HG02938 (cell line): ENCODE results near the gene JUND.
A peak's percentile ranks its signal among the peaks of the same experiment; 100 is the strongest.
"Not testable (repeated sequence)": the region's sequence is repeated elsewhere in the genome, so short reads cannot be mapped to it uniquely, and the experiment has no call there.

ENCODE experiments used
- ATAC-seq: cut with Tn5 transposase; IDR thresholded peaks from one replicate; pipeline ENCODE4 v1.9.1; 2021; ENCODE audit warnings: mild to moderate bottlenecking, moderate library complexity; ENCODE audit not compliant: unreplicated experiment

Gene JUND

DNA sequence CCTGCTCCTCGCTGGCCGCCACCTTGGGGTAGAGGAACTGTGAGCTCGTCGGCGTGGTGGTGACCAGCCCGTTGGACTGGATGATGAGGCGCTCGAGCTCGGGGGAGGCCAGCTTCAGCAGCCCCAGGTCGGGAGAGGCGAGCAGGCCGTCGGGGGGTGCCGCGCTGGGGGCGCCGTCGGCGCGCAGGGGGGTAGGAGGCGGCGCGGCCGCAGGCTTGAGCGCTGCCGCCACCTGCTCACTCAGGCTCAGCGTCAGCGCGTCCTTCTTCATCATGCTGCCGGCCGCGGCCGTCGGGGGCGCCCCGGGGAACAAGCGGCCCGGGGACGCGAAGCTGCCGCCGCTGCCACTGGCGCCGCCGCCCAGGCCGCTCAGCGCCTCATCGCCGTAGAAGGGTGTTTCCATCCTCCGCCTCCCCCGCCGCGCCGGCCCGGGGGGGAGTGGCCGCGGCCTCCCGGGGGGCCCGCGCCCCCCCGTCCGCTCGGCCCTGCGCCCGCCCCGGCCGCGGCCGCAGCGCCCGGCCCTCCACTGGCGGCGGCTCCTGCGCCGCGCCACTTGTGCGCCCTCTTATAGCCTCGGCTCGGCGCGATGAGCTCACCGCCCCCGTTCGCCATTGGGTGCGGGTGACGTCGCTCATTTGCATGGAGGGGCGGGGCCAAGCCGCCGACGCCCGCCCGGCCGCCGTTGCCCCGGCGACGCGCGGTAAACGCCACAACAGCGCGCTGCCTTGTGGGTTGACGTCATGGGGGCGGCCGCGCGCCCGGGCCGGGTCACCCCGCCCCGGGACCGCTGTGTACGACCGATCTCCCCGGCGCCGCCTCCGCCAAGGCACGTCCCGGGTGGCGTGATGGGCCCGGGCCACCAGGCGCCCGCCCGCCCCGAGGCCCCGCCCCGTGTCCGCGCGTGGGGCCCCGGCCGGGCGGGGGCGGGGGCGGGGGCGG is at the start of gene JUND:
Gene JUND (minus strand): TSS at position 541 of the 939 bp plus-strand sequence. CDS start 138 bp downstream, at position 403.
- peak; percentile 49 for ATAC-seq

DNA sequence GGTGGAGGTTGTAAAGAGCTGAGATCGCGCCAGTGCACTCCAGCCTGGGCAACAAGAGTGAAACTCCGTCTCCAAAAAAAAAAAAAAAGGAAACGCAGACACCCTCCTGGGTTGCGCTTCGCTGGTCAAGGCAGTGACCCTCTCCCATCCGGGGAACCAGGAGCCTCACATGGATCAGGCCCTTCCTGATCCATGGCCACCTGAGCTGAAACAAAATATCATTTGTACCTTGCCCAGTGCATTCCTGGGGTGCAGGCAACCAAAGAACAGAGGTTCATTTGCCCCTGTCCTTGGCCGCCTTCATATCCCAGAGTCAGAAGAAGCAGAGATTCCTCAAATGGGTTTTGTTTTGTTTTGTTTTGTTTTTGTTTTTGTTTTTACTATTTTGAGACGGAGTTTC is 49.4 kb upstream of the JUND start:
- ATAC-seq: no peak

DNA sequence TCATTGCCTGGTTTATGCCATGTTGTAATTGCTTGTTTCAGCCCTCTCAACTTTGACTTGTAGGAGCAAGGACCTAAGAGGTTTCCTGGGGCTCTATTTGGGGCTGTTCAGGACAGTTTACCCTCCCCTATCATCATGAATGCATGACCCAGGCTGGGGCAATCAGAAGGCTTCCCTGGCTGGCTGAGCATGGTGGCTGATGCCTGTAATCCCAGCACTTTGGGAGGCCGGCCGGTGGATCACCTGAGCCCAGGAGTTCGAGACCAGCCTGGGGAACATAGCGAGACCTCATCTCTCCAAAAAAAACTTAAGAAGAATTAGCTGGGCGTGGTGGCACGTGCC is 47.6 kb upstream of the JUND start:
- ATAC-seq: no peak

DNA sequence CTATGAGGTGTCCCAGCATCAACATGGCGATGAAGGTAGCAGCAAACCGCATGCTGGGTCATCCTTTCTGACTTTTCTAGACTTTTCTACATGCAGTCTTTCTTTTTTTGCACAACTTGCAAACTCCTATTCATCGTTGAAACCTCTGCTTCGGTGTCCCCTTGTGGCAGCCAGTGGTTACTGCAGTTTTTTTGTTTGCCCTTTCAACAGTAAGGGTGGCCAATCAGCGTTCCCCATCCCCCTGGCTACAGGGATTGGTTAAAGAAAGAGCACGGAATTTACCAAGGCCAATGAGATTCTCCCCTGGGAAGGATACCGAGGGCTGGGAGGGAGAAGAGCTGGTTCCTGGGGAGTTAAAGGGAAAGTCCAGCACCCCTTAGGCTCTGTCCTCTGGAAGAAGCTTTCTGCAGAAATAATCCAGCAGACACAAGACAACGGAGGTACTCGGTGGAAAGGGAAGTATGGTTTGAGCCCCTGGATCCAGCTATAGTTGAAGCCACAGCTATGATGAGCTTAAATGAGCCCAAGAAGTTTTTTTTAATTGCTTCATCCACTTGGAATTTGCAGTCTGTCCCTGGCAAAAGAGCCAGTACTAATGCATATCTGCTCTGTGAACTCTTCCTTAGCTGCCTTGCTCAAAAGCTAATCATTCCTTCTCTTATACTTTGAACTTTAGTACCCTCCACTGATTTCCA is 47.1 kb upstream of the JUND start:
- ATAC-seq: peak; percentile 86

DNA sequence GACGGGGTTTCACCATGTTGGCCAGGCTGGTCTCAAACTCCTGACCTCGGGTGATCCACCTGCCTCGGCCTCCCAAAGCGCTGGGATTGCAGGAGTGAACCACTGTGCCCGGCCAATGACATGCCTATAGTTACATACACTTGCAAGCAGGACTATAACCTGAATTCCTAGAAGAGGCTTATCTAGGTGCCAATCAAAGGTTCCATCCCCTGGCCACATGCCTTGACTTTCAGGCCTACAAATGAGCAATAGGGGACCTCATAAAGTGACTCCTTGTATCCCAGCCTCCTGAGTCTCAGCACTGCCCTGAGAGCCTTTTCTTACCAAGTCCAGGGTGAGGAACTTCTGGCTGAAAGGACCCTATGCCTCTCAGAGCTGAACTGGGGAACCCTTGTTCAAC is 45.4 kb upstream of the JUND start:
- no peak for ATAC-seq

DNA sequence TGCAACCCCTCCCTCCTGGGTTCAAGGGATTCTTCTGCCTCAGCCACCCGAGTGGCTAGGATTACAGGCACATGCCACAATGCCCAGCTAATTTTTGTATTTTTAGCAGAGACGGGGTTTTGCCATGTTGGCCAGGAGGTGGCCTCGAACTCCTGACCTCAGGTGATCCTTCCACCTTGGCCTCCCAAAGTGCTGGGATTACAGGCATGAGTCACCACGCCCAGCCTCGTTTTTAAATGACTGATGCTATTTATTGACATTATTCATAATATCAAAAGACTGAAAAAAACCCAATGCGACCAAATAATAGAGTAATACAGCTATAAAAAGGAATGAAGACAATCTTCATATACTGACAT is 42.9 kb upstream of the JUND start:
- ATAC-seq: not testable (repeated sequence)

DNA sequence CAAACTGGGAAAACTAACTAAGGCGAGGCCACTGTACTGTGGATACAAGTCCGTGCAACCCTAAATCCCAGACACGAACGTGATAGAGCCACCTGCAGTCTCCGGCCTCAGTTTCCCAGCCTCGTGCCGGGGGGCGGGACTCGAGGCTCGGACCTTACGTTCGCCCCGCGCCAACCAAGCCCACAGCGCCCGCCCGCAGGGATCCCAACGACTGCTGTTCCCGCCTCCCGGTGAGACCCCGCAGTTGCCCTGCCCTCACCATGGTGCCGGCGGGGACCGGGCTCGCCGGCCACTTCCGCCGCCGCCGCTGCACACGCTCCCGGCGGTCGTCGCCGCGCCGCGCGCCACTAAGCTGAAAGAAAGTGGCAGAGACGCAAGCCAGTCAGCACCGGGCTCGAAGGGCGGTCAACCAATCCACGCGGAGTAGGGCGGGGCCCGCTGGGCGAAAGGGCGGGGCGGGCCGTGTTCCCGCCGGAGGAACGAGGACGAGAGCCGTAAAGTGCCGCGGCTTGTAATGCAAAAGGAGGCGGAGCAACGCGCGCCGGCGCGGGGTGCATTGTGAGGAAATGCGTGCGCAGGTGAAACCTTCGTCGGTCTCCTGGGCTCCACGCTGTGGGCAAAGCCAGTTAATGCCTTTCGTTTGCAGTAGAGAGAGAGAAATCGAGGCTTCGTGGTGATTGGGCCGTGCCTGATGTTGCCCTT is 41.5 kb upstream of the JUND start, which contains the start of gene LSM4:
Gene LSM4 (minus strand): TSS at position 318 of the 702 bp plus-strand sequence. CDS start 56 bp downstream, at position 262.
- ATAC-seq: peak; percentile 84

DNA sequence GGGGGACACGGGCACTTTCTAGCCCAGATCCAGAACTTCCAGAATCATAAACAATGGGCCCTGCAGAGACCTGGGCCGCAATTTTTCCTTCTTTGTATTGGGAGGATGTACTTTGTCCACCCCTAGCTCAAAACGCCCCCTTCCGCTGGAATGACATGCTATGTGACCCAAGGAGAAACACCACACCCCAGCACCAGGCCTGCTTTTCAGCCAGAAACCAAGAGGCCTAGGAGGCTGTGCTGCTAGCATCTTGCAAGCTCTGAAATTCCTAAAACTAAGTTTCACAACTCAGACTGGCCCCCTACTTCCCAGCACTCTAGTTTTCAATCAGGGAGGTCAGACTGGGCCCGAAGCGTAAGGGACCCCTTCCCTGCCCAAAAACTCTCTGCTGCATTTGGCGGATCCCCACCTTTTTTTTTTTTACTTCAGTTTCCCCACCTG is 40.9 kb upstream of the JUND start:
- no peak for ATAC-seq

DNA sequence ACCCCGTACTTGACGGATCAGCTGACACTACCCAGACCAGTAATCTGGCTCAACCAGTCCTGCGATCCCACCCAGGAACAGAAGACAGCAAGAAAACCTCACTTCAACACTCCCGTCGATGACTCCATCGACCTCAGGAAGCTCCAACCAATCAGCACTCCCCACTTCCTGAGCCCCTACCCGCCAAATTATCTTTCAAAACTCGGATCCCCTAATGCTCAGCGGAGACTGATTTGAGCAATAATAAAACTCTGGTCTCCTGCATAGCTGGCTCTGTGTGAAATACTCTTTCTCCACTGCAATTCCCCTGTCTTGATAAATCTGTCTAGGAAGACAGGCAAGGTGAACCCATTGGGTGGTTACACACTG is 40.3 kb upstream of the JUND start:
- no peak for ATAC-seq

DNA sequence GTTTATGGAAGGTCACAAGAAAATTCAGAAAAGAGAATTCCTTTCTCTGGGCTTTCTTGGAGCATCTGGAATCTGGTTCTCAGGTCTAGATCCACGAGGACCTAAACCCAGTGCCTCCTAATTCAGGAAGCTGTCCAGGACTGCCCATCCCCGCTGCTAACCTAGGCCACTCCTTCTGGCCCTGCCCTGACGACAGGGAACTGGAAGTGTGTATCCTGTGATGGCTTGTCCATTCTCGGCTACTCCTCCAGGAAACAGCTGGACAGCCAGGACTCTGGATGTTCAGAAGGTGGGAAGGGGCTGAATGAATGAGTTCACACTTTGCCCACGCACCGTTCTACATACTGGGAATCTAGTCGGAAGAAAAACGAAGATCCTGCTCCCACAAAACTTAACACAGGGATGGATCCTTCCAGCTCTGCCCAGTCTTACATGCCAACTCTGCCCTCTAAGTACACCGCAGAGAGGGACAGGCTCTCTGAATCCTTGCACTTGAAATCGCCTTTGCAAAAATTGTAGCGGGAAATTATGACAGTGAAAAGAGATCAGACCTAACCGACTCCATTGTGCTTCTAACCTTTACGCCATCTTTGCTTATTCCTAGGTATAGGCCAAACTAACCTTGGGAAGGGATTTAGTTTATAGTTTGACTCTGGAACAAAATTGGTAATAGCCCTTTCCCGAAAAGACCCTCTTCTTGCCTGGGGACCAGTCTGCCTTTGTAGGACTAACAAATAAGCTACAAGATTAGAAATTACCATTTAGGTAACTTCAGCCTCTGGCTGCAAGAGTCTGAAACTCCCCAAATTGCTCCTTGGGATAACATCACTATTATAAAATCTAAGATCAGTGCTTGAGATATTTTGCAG is 39.7 kb upstream of the JUND start:
- ATAC-seq: no peak

DNA sequence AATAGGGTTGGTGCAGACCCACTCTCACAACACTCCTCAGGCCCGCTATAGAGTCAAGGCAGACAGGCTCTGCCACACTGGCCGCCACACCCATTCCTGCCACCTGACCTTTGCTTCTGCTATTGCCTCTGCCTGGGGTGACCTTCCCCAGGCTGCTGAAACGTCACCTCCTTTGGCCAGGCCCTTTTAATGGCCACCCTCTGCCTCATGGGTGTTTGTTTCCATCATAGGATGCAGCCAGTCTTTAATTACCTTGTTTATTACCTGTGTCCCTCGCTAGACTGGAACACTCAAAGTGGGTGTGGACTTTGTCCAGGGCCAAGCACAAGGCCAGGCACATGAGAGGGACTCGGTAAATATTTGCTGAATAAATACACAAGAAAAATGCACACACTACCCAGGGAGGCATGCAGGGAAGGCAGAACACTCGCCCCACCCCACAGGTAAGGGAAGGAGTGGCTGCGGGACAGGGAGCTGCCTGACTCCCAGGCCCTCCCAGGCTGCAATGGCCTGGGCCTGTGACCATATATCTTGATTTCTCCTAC is 38.2 kb upstream of the JUND start:
- ATAC-seq: no peak

DNA sequence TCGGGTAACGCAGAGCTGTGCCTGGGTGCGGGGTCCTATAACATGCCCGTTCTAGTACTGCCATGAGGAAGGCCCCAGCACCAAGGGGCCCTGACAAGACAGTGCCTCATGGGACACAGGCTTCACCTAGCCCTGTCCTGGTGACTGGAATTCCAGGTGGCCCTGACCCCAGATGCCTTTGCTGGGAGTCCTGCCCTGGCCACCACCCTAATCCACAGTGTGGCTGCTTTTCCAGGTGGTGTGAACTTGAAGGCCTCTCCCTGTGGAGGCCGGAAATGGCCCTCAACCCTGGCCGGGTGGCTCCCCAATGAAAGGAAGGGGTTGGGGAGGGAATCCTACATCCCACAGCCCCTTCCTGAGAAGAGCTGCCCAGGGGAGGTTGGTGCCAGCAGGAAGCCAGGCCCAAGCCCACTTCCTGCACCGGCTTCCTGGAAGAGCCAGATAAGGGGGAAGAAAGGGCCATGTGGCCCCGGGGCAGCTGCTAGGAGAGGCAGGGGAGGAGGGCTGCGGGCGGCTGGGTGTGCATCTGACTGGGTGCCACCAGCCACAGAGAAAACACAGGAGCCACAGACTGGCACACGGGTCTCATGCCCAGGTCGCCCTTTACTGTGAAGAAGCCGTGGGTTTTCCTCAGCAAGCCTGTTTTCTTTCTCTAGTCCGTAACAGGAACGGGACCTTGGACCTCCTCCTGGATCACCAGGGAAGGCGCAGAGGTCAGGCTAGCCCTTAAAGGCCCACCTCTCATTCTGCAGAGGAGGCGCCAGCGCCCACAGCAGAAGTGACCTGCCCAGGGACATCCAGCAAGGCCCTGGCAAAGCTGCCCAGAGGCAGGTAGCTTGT is 36.8 kb upstream of the JUND start:
- no peak for ATAC-seq

DNA sequence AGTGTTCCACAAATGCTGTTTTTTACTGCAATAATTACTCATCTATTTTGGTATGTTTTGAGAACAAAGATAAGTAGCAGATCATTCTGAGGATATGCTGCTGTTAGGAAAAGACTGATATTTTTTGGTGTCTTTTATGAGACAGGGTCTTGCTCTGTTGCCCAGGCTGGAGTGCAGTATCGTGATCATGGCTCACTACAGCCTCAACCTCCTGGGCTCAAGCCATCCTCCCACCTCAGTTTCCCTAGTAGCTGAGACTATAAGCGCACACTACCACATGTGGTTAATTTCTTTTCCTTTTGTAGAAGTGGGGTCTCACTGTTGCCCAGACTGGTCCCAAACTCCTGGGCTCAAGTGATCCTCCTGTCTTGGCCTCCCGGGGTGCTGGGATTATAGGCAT is 32.0 kb upstream of the JUND start:
- ATAC-seq: no peak

DNA sequence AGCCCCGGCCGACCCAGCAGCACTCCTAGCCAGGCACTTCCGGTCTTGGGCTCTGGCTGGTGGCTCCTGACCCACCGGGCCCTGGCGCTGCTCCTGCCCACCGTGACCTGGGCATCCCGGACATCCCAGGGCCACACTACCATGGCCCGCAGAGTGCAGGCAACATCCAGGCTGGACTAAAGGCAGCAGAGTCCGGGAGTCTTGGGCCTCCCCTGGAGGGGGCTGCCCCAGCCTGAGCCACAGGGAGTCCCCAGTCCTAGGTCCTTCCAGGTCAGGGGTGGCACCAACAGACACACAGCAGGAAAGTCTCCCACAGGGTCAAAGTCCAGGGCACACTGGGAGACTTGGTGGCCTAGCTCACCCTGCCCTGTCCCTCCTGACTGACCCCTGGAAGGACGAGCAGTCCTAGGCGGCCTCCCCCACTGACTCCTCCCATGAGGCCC is 30.7 kb upstream of the JUND start:
- ATAC-seq: no peak

DNA sequence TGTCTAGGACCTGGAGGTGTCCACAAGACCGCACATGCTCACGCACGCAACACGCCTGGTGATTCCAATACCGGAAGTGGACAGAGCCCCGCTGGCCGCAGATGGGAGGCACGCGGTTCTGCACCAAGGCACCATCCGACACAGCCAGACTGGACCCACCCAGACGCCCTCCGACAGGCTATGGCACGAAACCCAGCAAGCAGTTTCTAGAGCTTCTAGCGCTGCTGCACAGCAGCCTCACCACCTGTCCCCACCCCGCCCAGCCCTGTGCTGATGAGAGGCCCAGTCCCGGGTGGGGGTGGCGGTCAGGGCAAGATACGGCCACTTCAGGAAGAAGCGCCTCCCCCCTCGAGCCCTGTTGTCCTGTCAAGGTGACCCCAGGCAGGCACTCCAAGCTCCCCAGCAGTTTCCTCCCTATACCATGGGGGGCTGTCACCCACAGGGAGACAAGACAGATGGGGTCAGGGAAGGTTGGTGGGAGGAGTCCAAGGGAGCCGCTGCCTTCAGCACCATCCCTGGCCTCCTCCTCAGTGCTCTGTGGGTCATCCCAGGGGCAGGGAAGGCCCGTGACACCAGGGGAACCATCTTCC is 30.2 kb upstream of the JUND start:
- no peak for ATAC-seq

DNA sequence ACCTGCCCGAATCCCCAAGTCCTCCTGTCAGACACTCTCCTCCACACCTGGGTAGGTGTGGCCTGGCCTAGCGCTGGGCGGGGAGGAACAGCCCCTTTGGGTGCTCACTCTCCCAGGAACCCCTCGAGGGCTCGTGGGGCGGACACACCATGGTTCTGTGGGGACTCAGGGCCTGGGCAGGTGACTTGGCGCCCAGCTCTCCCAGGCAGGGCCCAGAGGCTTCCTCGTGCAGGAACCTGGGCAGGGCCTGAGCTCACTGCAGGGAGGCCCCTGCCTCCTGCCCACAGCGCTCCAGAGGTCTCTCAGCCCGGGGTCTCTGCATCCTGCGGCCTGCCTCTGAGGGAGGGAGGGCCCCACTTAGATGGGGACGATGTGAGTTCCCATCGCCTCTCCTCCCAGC is 29.5 kb upstream of the JUND start:
- no peak for ATAC-seq

DNA sequence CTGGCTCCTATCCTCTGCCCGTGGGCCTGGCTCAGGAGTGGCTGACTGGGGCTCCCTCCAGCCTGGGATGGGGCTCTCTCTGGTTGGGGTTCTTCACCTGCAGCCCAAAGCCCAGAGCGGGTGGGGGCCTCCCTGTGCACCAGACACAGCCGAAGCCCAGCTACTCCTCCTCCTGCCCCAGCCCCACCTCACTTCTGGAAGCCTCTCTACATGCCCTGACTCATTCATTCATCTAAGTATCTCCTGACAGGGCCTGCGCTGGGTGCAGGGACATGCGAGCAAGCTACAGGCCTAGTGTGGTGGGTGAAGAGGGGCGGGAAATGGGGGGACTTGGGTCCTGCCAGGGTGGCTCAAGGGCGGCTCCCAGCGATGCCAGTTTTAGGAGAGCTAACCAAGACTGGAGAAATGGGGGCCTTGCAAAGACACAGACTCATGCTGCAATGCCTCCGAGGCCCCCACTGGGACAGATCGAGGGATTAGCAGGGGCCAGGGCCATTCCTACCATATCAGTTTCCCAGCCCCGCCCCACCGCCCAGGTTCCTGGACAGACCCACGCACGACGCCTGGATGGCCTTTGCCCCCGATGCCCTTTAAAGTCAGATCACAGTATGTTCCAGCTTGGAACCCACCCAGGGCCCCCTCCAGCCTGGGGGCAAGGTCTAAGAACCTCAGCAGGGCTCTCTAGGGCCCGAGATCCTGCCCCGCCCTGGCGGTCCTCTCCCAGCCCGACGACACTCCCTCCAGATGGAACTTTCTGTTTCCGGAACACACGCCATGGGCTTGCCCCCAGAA is 28.9 kb upstream of the JUND start:
- no peak for ATAC-seq

DNA sequence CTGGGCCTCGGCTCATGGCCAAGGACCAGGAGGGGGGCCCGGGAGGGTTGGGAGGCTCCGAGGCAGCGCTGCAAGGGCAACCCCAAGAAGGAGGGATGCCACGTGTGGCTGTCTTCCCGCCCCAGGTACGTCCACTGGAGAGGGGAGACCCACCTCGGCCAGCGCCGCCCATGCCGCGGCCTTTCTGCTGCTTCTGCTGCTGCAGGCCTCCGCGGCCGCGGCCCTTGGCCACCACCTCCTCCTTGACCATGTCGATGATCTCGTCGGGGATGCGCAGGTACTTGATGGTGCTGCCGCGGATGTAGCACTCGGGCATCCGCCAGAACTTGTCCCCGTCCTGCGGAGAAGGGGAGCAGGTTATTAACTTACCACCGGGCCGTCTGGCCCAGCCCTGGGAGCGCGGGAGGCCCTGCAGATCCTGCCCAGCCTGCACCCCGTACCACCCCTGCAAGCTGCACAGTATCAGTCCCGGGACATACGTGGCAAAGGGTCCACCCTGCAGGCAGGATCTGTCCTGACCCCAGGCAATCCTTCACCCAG is 28.2 kb upstream of the JUND start:
- ATAC-seq: no peak
